ENCODE results near the gene NEK1. TPM values are rescaled to one million over a fixed set of nuclear protein-coding genes. Genes with fewer than 3 reads are reported as not detected.

Gene NEK1
- total and polyA plus RNA-seq, 2 of the 13 experiments (the other 11 are each of a cell fraction or from before 2014, with no cell fraction given): 2.9 to 5.4 TPM

GRCh38 chr4:169416461-169416860 lies 195.9 kb downstream of the NEK1 start (continued):
- TF ChIP-seq FUBP1 (CRISPR knock-in tag; IDR thresholded peaks at IDR 0.05; ENCODE audit: borderline replicate concordance): no peak

- intact Hi-C loops (cut with micrococcal nuclease; ENCODE audit: unreplicated experiment): no loop called here
- BruUV-seq (replicated peaks): no TSS peak
- CTCF ChIA-PET (ENCODE audit: low intra/inter-chr PET ratio, low total read pairs): no interaction called here
Measured at GRCh38 chr4:169414913-169415312, 197.5 kb downstream of the NEK1 start.

GRCh38 chr4:169412046-169412445 lies 200.3 kb downstream of the NEK1 start:
- ChIA-PET POLR2A (no interaction called here), CTCF (ENCODE audit: low intra/inter-chr PET ratio, low total read pairs) (no interaction called here)
- H3K4me2 ChIP-seq (ENCODE audit: low read depth, low read length): no peak overlapping the region
- no peak for FAIRE-seq
- H3K27ac ChIP-seq (ENCODE audit: extremely low read length, insufficient read depth, low read length): no peak overlapping the region
- no peak overlapping the region for H3K9ac ChIP-seq (ENCODE audit: insufficient read depth, low read depth, low read length)
- no peaks in the 10 kb centered on the region for H3K79me2 ChIP-seq (ENCODE audit: insufficient read depth, low read length)
- no peak for ATAC-seq
- H3K9me3 ChIP-seq (ENCODE audit: low read length): no peaks in the 10 kb centered on the region
- no peaks in the 10 kb centered on the region for H4K20me1 ChIP-seq (ENCODE audit: insufficient read depth, low read length)
- no peaks in the 10 kb centered on the region for H3K27me3 ChIP-seq (ENCODE audit: control insufficient read depth in 1 of 2, insufficient read depth in 2 of 2, low read length in 2 of 2)
- no peak overlapping the region for H3K4me3 ChIP-seq (replicated peaks in 1 of 3; ENCODE audit: insufficient read depth in 1 of 3, low read depth in 2 of 3, low read length in 3 of 3)
- no TSS peak for BruUV-seq (replicated peaks)
- no peaks in the 10 kb centered on the region for H3K36me3 ChIP-seq (replicated peaks in 1 of 2; ENCODE audit: control insufficient read depth in 1 of 2, insufficient read depth in 2 of 2, low read length in 2 of 2)
- peaks cover under 1% of the 10 kb centered on the region; the same call in 1 of the 2 replicates for H3K4me1 ChIP-seq (ENCODE audit: insufficient read depth, low read length)
- DNase-seq (ENCODE audit: low spot score): no peak
- H2AFZ ChIP-seq (ENCODE audit: low read length): no peak overlapping the region
- intact Hi-C loops (cut with micrococcal nuclease; ENCODE audit: unreplicated experiment) (no loop called here), in situ Hi-C loops (cut with HindIII; ENCODE audit: extremely low pct_ligation_motif_present, low pct_unique_long_range_greater_than_20kb) (no loop called here)
- TF ChIP-seq U2AF2 (IDR thresholded peaks at IDR 0.05; ENCODE audit: low read depth, low read length) (no peak), SNAPC2 (CRISPR knock-in tag; IDR thresholded peaks at IDR 0.05) (no peak), ZNF383 (CRISPR knock-in tag; IDR thresholded peaks at IDR 0.05; ENCODE audit: borderline replicate concordance) (no peak), ZKSCAN8 (CRISPR knock-in tag; IDR thresholded peaks at IDR 0.05; ENCODE audit: borderline replicate concordance) (no peak), ZUFSP (CRISPR knock-in tag; IDR thresholded peaks at IDR 0.05; ENCODE audit: borderline replicate concordance) (no peak), ZNF431 (CRISPR knock-in tag; IDR thresholded peaks at IDR 0.05; ENCODE audit: borderline replicate concordance, low read depth) (no peak), HNRNPK (IDR thresholded peaks at IDR 0.05; ENCODE audit: low read depth, low read length, poor library complexity, severe bottlenecking) (no peak), MIER2 (CRISPR knock-in tag; IDR thresholded peaks at IDR 0.05) (no peak), ATF6 (CRISPR knock-in tag; conservative IDR thresholded peaks at IDR 0.05) (no peak)

More at GRCh38 chr4:169414913-169415312, 197.5 kb downstream of the NEK1 start:
- no peak overlapping the region for H2AFZ ChIP-seq (ENCODE audit: low read length)
- 94% methylated on average over 1 of the region's 1 CpG for WGBS (ENCODE audit: low lambda C conversion rate)
- no peak overlapping the region for H3K4me2 ChIP-seq (ENCODE audit: low read depth, low read length)
- no peak overlapping the region for H3K27ac ChIP-seq (ENCODE audit: extremely low read length, insufficient read depth, low read length)
- ATAC-seq: no peak
- POLR2A ChIA-PET: no interaction called here
- no peaks in the 10 kb centered on the region for H3K27me3 ChIP-seq (ENCODE audit: control insufficient read depth in 1 of 2, insufficient read depth in 2 of 2, low read length in 2 of 2)
- TF ChIP-seq SP5 (CRISPR knock-in tag; IDR thresholded peaks at IDR 0.05; ENCODE audit: borderline replicate concordance, low read depth) (no peak), KDM3A (CRISPR knock-in tag; IDR thresholded peaks at IDR 0.05; ENCODE audit: low read depth) (no peak), FOXA1 (IDR thresholded peaks at IDR 0.05) (peak; percentile 56; the same call in 1 of the 2 replicates), FOXA1 (CRISPR knock-in tag; IDR thresholded peaks at IDR 0.05) (no peak)
- H3K36me3 ChIP-seq (replicated peaks in 1 of 2; ENCODE audit: control insufficient read depth in 1 of 2, insufficient read depth in 2 of 2, low read length in 2 of 2): no peaks in the 10 kb centered on the region
- in situ Hi-C loops (cut with HindIII; ENCODE audit: extremely low pct_ligation_motif_present, low pct_unique_long_range_greater_than_20kb): no loop called here
- H4K20me1 ChIP-seq (ENCODE audit: insufficient read depth, low read length): no peaks in the 10 kb centered on the region
- no peak overlapping the region for H3K4me3 ChIP-seq (replicated peaks in 1 of 3; ENCODE audit: insufficient read depth in 1 of 3, low read depth in 2 of 3, low read length in 3 of 3)
- H3K9me3 ChIP-seq (ENCODE audit: low read length): no peaks in the 10 kb centered on the region
- no peak overlapping the region for H3K9ac ChIP-seq (ENCODE audit: insufficient read depth, low read depth, low read length)
- no peaks in the 10 kb centered on the region for H3K79me2 ChIP-seq (ENCODE audit: insufficient read depth, low read length)
- no peak for FAIRE-seq
- H3K4me1 ChIP-seq (ENCODE audit: insufficient read depth, low read length): peaks cover 12% of the 10 kb centered on the region
- DNase-seq (ENCODE audit: low spot score): no peak

All from HepG2 (cell line).